ENCODE data around the gene YPEL4.
A peak's percentile ranks its signal among the peaks of the same experiment; 100 is the strongest.

YPEL4 gene

DNA sequence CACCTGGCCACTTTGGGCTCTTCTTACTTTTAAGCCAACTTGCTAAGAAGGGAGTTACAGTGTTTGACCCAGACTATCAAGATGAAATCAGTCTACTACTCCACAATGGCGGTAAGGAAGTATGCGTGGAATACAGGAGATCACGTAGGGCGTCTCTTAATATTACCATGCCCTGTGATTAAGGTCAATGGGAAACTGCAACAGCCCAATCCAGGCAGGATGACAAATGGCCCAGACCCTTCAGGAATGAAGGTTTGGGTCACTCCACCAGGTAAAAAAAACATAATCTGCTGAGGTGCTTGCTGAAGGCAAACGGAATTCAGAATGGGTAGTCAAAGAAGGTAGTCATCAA lies 1.0 kb upstream of the YPEL4 start:
- no peak for DNase-seq (ENCODE audit: low read depth in 2 of 2)

DNA sequence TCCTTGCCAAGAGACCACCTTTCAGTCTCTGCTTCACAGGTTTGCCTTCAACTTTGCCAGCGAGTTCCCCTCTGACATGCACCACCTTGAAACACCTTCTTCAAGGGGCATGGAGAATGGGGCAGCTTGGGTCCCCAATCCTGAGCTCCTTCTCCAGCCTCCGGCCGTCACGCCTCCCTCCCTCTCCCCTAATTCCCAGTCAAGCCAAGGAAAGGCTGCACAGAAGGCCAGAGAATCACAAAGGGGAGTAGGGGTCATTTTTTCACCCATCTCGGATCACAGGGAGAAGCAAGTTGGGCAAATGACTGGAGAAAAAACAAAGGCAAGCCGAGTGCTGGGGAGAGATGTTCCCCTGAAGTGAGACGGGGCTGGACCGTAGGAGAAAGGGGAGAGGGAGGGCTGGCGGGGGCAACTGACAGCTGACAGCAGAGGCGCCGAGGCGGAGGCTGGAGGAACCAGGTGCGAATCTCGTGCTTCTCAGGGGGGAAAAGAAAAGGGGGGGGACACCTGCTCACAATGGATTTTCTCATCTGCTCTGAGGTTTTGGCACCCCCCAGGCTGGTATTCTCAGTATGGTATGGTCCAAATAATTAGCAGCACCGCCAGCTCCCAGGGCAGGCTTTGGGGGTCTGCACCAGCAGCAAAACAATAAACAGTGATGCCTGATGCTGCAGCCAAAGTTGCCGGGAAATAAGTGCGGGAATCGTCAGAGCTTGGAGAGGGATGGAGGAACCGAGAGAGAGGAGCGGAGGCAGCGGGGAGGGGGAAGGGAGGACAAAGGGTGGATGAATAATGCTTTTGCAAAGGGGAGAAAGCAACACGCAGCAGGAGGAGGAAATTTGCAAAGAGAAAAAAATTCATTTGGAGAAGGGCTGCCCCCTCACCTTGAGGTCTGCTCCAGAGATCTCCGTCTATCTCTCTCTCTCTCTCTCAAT lies 644 bp downstream of the YPEL4 start:
- no peak for DNase-seq (ENCODE audit: low read depth in 2 of 2)

DNA sequence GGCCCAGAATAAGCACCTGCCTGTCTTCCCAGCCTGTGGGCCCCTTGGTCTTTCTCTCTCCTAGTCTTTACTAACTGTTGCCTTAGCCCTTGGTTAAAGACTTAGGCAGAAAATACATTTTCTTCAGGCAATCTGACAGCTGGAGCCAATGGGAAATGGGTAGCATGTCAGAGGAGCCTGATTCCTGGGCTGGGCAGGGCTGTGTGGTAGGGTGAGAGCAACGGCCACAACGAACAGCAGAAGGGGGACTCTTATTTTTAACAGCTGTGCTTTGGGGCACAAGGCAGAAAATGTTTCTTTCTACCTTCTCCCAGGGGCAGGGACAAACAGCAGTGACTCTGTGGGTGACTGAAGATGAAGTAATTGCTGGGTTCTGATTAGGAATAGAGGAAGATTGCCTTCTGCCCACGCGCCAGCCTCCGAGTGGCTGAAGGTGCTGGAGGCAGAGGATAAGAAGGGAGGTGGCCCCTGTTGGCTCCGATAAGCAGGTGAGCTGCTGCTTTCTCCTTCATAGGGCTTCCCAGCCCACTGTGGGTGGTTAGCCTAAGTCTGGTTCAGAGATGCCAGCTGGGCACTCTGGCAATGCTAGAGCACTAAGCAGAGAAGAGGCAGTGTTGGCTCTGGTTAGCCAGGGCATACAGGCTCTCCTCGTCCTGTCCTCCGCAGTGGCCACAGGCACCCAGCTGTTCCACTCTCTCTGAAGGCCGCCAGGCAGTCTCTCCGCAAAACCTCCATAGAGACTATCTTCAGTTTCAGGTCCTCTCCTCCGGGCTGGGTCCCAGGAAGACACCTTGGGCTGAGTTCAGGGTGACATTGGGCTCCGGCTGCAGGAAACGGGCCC lies 1.5 kb downstream of the YPEL4 start:
- DNase-seq (ENCODE audit: low read depth in 2 of 2) = no peak

DNA sequence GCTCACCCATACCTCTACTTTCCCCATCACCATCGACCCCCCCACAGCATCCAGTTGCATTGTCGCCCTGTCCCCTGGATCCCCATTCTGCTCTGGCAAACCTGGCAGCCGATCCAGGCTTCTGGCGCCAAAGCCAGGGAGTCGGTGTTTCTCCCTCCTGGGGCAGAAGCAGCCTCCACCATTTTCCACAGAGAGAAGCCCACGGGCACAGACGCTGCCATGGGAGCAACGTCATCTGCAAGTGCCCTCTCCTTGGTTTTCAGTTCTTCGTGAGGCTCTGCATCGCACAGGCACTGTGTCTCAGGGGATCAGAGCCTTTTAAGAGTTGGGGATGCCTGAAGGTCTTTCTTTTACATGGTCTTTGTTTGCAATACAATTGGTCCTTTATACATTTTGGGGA lies 2.3 kb downstream of the YPEL4 start:
- DNase-seq (ENCODE audit: low read depth in 2 of 2) = no peak

DNA sequence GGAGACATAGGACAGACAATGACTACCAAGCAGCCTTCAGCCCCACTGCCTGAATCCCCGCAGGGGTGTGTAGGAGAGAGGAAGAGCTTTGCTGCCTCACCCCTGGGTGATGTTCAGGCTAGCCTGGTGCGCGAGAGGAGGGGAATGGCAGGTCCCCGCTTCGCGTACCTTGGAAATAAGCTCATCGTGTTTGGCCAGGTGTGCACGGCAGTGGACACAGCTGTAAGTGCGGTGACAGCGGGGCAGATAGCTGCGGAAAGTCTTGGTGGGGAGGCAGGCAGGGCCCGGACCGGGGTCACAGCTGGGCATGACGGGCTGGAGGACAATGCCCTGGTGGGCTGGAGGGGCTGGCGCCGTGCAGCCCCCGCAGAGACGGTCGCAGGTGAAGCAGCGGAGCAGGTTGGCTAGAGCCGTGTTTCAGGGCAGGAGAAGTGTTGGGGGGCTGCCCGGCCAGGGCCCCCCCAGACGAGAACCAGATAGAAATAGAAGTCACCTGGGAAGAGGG lies 2.9 kb downstream of the YPEL4 start:
- no peak for DNase-seq (ENCODE audit: low read depth in 2 of 2)

DNA sequence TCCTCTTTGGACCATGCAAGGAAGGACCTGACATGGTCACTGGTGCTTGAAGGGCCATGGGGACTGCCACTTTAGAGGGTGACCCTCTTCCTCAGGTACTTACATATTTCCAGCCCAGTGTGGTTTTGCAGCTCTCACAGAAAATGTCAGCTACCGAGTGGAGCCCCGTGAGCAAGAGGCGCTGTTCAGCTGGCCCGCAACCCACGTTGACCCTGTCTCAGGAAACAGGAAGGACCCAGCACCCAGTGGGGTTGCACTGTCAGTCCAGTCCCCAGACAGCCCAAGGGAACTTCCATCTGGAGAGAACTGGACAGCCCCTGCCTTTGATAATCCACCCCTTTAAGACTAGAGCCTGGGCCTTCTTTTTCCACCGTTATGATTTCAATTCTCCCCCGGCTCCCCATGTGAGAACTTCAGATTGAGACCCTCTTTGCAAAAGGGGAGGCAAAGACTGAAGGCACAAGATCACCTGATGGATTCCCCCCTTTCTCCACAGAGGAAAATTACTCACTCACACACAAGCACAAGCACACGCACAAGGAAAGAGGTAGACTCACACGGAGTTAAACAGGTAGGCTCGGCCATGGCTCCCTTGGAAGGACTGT lies 3.4 kb downstream of the YPEL4 start:
- no peak for DNase-seq (ENCODE audit: low read depth in 2 of 2)

DNA sequence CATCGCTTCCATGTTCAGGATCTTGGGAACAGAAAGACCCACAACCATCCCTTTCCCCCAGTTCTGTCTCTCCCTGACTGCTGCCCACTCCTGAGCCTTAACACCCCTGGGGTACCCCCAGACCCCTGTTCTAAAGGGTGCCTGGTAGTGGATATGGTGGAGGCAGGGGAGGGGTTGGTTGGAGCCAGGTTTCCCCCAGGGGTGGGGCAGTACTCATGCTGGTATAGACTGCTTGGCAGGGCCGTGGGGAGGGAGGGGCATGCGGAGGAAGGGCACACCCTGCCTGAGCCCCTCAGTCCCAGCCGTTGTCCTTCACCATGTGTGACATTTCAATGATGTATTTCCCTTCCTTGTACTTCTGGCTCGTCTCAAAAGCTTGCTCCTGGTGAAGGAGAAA lies 4.0 kb downstream of the YPEL4 start:
- no peak for DNase-seq (ENCODE audit: low read depth in 2 of 2)

DNA sequence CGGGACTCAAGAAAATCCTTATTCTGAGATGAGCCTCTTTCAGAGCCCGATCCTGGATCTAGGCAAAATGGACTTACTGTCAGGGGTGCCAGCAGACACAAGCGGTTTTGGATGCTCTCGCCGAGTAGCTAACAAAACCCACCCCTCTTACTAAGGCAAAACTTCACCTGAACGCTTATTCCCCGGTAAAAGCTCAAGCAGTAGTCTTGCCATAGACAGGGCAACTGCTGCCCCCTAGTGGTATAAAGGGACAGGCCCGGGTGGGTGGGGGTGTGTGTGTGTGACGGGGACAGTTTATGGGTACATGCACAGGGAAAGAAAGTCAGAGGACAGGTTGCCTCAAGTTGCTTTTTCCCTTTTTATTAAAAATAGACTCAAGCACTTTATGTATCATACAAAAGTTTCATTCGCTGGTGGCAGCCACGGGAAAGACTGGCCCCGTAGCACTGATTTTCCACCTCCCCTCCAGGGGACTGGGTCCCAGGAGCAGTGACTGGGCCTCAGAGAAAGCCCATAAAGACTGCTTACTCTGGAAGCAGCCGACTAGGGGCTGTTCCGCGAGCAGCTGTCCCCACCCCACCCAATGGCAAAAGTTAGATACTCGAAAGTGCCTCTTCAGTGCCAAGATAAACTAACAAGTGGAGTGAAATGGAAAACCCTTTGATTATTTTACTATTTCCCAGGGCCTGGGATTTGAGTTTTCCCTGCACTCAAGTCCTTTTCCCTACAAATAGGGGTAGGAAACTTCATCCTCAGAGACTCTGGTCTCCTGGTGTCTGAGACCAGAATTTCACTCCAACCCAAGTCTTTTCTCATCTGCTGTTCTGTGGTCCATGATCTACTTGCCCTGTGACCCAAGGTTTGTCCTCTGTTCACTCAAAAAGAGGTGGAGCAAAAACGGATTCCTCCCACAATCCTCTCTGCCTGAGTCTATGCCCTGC lies 4.7 kb downstream of the YPEL4 start:
- DNase-seq (ENCODE audit: low read depth in 2 of 2) = peak; percentile 79 to 88

DNA sequence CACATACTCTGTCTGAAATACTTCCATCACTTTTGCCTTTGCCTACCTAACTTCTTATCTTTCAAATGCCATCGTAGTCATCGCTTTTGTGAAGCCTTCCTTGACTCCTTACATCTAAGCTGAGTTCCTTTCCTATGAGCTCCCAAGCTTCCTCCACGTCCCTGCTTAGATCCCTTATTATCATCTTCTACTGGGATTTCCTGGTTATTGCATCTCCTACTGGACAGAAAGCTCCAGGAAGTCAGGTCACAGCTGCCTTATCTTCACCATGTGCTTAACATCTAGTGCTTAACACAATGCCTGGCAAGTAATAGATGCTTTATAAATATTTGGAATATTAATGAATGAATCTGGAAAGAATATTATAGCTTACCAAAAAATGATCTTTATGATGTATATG lies 5.9 kb downstream of the YPEL4 start:
- no peak for DNase-seq (ENCODE audit: low read depth in 2 of 2)

DNA sequence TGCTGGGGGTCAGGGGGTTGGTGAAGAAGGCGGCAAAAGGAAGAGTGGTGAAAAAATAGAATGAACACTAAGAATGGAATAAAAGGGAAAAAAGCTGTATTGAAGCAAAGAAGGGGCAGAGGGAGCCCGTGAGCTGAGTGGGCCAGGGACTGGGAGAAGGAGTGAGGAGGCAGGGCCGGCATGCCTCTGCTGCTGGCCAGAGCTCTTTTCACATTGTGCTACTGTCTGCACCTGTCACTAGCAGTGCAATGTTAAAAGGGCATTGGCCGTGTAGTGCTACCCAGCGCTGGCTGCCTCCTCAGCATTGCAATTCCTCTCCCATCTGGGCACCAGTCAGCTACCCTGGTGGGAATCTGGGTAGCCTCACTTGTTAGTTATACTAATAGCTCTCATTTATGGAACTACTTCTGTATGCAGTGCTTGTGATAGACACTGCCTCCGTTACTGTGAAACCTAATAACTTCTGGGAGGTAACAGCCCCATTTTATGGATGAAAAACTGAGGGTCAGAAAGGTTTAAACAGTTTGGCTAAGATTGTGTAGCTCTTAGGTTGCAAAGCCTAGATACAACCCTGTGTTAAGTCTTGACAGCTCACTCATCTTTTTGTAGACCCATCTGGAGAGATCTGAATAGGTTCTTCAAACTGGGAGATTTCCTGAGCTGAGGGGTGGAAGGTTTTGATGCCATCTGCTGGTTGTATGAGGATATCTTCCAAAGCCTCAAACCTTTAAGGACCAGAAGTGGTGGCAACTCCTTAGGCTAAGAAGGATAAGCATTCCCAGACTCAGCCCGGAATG lies 8.5 kb downstream of the YPEL4 start:
- DNase-seq (ENCODE audit: low read depth in 2 of 2) = no peak

DNA sequence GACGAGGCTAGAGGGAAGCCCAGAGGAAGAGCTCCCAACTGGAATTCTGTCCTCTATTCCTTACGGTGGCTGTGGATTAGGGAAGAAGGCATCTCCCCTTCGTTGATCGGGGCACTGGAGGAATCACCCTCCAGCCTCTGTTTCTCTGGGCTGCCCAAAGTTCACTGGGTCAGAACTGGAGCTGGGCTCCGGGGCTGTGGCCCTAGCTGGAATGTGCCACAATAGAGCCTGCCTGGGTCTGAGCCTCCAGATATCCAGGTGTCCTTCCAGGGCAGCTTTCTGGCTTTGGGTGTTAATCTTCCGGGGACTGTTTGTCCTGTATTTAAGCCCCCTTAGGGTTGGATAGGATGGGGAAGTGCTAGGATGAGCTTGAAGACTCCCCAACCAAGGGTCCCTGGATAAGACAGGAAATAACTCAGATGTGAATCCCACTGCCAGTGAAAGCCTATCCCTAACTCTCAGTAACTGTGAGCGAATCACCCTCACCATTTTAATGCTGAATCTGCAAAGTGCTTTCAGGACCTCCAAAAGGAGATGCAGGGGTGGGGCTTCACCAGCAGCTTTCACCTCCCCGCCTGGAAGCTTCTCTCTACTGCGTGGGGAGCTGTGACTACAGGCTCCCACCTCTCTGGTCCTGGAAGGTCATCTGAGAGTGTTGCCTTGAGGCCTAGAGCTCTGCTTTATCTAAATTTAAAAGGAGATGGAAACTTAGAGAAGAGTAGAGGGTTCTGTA lies 9.5 kb downstream of the YPEL4 start:
- no peak for DNase-seq (ENCODE audit: low read depth in 2 of 2)

DNA sequence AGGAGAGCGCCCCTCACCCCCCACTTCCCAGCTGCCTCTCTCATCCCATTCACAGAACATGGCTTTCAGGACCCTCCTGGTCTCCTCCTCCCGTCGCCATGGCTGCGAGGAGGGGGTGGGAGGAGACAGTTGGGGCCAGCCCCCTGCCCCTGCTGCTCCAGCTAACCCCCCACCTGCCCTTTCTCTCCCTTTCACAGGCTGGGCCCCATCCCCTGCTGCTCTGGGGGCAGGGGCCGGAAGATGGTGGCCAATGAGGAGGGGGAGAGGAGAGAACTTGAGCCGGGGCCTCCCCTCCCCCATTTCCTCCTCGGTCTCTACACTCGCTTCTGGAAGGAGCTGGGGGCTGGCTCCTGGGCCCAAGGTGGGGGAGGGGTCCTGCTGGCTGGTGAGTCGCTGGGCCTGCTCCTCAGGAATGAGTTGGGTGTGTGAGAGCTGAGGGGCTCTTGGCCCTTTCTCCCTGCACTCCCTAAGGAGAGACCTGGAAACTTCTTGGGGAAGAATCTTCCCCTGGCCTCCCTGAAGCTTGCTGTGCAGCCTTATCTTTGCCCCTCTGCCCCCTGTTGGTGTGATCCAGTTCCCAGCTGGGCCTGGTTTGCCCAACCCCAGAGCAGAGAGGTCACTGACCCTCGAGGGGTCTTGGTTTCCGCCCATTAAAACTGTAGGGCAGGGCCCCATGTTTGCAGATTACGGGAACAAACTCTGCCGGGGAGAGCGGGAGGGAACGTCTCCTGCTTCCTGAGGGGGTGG lies 10.2 kb downstream of the YPEL4 start:
- DNase-seq (ENCODE audit: low read depth in 2 of 2) = no peak

DNA sequence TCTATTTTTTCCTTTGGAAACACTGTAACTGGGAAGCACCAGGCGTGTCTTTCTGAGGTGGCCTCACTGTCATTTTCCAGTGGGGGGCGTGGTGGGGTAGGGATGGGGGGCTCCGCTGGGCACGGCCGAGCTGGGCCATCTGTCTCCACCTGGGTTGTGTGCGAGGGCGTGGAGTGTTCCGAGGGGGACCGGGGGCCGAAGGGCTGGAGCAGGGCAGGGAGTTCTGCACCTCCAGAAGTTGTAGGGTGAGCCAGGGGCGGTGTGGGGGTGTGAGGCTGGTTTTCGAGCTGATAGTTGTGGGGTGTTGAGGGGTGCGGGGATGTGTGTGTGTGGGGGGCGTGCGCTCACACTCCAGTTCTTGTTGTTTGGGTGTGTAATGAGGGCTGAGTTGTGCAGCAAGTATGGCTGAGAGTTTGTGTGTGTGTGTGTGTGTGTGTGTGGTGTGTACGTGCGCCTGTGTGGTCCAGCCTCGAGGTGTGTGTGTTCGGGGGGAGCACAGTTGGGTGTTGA lies 10.8 kb downstream of the YPEL4 start:
- DNase-seq (ENCODE audit: low read depth in 2 of 2) = no peak

DNA sequence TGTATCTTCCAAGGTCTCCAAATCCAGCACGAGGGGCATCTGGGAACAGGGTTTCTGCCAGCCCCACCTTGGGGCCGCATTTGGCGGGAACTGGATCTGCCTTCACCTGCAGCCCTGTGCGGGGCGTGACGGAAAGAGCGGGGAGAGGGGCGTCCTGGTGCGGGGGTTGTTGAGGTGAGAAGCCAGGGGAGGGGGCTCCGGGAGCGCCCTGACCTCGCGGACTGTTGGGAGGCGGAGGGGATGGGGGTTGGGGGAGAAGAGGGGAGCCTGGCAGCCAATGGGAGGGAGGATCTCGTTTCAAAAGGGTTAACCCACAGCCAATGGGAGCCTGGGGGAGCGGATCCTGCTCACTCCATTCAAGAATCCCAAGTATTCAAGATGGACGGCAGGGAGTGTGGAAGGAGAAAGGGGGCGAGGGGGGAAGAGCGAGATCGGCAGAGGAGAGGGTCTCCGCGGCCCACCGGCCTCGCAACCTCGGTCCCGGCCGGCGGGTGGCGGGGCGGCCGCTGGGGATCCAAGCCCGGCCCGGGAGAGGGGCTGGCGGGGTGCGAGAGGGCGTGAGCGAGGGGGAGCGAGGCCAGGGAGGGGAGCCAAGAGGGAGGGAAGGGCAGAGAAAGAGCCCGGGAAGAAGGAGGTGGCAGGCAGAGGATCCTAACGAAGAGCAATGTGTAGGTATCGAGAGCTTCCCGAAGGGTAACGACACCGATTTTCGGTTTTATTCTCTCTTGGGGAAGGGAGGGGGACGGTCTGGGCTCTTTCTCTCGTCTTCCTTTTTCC lies 11.5 kb downstream of the YPEL4 start:
- no peak for DNase-seq (ENCODE audit: low read depth in 2 of 2)

DNA sequence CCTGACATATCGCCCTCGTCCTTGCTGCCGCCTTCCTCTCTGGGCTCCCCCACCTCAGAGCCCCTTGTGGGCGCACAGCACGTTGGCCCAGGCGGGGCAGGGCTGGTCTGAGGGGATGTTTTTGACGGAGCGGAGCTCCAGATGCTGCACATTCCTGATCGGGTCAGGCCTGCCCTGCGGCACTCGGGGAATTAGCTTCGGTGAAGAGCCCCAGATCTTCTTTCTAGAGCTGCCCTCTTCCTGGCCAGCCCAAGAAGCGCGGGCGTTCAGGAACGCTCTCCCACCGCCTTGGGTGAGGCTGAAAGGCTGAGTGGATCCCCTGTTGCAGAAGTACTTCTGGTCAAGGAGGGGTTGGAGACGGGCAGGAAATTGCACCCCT lies 12.1 kb downstream of the YPEL4 start:
- no peak for DNase-seq (ENCODE audit: low read depth in 2 of 2)

DNA sequence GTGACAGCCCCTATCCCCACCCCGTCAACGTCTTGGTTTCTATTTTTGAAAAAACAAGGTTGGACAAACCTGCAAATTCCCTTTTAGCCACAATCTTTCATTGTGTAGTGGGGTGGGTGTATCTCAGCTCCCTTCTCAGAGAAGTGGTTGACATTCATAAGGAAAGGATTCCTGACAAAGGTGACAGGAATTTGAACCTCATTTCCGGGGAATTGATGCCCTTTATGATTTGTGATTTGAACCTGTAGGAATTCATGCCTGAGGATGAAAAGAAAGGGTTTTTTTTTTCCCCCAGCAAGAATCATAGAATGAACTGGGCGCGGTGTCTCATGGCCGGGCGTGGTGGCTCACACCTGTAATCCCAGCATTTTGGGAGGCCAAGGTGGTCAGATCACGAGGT lies 14.5 kb downstream of the YPEL4 start:
- no peak for DNase-seq (ENCODE audit: low read depth in 2 of 2)

DNA sequence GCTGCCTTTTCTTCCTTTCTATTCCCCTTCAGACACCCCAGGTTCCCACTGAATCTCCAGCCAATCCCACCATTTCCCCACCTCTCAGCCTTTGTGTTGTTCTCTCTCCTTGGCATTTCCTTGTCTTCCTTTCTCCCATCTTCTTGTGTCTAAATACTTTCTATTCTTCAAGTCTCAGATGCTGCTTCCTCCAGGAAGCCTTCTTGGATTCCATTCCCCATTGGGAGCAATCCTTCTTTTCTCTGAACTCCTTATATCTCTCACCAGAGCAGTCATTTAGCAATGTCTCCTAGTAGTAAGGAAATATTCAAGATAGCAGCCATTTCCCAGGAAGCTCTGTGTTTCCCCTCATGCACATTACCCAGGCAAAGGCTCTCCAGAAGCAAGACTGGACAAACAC lies 15.4 kb downstream of the YPEL4 start:
- DNase-seq (ENCODE audit: low read depth in 2 of 2) = no peak
